LNCaP clone FGC (cell line): ENCODE results near the gene UBR2.
"Not testable (repeated sequence)": the region's sequence is repeated elsewhere in the genome, so short reads cannot be mapped to it uniquely, and the experiment has no call there.

Experiments used
- DNase-seq: peaks from one replicate; pipeline ENCODE4 v3.0.0-alpha.2; 2011; ENCODE audit warnings: low read depth
- H3K4me3 ChIP-seq: 2 replicates; pipeline ENCODE4 v1.5.1; 2011; ENCODE audit warnings: mild to moderate bottlenecking, low read depth, low read length, control low read depth
- TF ChIP-seq, protein P1 (sequence below): IDR thresholded peaks from 2 replicates; pipeline ENCODE4 v1.5.1; 2012; ENCODE audit warnings: mild to moderate bottlenecking; ENCODE audit not compliant: control insufficient read depth, insufficient read depth; ENCODE audit errors: extremely low read depth

UBR2 gene

GRCh38 chr6:42566614-42567208 is 2.9 kb downstream of the UBR2 start:
- no peak for DNase-seq
- TF ChIP-seq, protein P1, sequence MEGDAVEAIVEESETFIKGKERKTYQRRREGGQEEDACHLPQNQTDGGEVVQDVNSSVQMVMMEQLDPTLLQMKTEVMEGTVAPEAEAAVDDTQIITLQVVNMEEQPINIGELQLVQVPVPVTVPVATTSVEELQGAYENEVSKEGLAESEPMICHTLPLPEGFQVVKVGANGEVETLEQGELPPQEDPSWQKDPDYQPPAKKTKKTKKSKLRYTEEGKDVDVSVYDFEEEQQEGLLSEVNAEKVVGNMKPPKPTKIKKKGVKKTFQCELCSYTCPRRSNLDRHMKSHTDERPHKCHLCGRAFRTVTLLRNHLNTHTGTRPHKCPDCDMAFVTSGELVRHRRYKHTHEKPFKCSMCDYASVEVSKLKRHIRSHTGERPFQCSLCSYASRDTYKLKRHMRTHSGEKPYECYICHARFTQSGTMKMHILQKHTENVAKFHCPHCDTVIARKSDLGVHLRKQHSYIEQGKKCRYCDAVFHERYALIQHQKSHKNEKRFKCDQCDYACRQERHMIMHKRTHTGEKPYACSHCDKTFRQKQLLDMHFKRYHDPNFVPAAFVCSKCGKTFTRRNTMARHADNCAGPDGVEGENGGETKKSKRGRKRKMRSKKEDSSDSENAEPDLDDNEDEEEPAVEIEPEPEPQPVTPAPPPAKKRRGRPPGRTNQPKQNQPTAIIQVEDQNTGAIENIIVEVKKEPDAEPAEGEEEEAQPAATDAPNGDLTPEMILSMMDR = no peak
- no peak overlapping the region for H3K4me3 ChIP-seq

DNA sequence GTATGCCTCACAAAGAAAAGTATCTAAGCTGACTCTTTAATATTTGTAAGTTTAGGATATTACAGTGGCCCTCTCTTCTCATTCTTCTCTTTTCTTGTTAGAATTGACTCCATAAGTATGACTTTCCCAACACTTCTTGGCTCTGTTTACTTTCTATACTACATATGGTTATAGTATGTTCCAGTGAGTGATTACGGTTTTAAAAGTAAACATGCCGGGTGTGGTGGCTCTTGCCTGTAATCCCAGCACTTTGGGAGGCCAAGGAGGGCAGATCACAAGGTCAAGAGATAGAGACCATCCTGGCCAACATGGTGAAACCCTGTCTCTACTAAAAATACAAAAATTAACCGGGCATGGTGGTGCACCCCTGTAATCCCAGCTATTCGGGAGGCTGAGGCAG is 3.4 kb downstream of the UBR2 start:
- DNase-seq, H3K4me3 ChIP-seq: not testable (repeated sequence)

DNA sequence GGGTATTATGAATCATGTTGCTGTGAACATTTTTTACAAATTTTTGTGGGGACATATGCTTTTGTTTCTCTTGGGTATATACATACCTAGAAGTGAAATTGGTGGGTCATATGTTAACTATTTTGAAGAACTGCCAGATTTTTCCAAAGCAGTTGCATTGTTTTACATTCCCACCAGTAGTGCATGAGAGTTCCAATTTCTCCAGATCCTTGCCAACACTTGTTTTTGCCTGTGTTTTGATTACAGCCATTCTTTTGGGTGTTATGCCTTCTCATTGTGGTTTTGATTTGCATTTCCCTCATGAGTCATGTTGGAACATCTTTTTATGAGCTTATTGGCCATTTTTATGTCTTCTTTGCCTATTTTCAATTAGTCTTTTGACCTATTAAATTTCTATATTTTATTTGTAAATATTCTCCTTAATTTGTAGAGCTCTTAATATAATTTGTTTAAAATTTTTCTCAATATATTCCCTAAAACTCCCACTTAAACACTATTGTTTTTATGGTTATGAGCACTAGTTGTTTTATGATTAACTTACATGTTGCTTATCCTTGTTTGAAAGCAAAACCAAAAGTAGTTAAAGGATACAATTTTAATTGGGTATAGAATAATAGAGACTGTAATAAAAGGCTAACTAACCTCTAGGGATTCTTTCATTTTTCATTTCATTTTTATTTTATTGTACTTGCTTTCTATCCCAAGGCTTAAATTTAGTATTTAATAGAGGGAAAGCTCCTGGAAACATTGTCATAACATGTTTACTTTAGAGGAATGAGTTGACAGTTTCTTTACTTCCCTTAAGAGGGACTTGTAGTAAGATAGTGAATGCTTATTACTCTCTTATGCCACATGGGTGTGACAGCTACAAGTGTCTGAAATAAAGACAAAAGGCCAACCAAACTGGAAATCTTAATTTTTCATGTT is 5.5 kb downstream of the UBR2 start:
- H3K4me3 ChIP-seq = no peak overlapping the region
- TF ChIP-seq, protein P1 = no peak
- DNase-seq = no peak

DNA sequence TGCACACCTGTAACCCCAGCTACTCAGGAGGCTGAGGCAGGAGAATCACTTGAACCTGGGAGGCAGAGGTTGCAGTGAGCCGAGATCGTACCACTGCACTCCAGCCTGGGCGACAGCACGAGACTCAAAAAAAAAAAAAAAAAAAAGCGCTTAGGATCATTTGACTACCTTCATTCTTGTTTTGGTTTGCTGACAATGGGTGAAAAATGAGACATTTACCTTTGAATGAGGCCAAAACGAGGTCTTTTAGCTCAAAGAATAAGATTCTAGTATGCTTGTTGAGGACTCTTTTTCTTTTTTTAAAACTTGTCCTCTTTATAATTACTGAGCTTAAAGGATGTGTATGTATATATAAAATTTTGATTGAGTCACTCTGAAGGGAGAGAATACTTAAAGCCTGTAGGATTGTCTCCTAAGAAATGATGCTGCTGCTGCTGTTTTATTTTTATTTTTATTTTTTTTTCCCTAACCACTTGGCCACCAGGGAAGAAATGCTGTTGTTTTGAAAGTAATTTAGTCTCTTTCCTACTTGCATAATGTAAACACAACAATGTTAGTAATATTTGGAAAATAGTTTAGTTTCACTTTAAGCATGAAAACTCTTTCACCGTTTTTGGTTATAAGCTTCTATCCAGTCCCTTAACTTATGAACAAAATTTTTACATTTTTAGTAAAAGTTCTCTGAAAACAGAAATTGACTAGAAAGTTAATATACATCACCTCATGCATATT is 7.9 kb downstream of the UBR2 start:
- no peak for DNase-seq
- H3K4me3 ChIP-seq = no peak overlapping the region
- TF ChIP-seq, protein P1 = no peak

DNA sequence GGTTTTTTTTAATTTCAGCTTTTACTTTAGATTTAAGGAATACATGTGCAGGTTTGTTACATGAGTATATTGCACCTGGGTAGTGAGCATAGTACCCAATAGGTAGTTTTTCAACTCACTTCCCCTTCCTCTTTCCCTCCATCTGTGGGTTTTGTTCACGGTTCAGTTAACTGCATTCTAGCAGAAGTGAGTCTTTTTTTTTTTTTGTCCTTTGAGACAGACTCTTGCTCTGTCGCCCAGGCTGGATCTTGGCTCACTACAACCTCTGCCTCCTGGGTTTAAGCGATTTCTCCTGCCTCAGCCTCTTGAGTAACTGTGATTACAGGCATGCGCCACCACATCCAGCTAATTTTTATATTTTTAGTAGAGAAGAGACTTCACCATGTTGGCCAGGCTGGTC is 8.7 kb downstream of the UBR2 start:
- DNase-seq = no peak
- TF ChIP-seq, protein P1 = no peak

GRCh38 chr6:42576538-42576937 is 12.7 kb downstream of the UBR2 start:
- DNase-seq, H3K4me3 ChIP-seq: not testable (repeated sequence)

More for the DNA sequence above, 8.7 kb downstream of the UBR2 start:
- no peak overlapping the region for H3K4me3 ChIP-seq

GRCh38 chr6:42598300-42598699 is 34.5 kb downstream of the UBR2 start:
- no peak overlapping the region for H3K4me3 ChIP-seq
- TF ChIP-seq, protein P1 = no peak
- DNase-seq = no peak
